B cell (primary cell): ENCODE results near the gene TCF3. TPM values are rescaled to one million over a fixed set of nuclear protein-coding genes. Genes with fewer than 3 reads are reported as not detected.

ENCODE experiments used
- ATAC-seq: fragments of 200-7000 bp; cut with Tn5 transposase; one replicate; pipeline ENCODE4 v1.10.0; 2021; ENCODE audit warnings: low read depth, mild to moderate bottlenecking, moderate number of reproducible peaks, moderate library complexity
- CTCF ChIA-PET: fragments of 350-600 bp; sonication (Branson Sonifier 250); formaldehyde crosslinking; loops from one replicate; lab custom pipeline; 2021; ENCODE audit warnings: antibody characterized with exemption, inconsistent platforms; lab: Charles Lee
- POLR2A ChIA-PET: fragments of 350-600 bp; sonication (Branson Sonifier 250); formaldehyde crosslinking; loops from one replicate; lab custom pipeline; 2021; ENCODE audit warnings: antibody characterized with exemption; lab: Charles Lee
- DNase-seq: peaks from one replicate; pipeline ENCODE4 v3.0.0; 2013
- H2AFZ ChIP-seq: 2 replicates; pipeline ENCODE4 v1.6.1; 2012; ENCODE audit warnings: mild to moderate bottlenecking, low read depth, low read length; ENCODE audit not compliant: insufficient read depth, poor library complexity, severe bottlenecking
- H3K27ac ChIP-seq, 2 donors: 1 replicate in 1 of 2; 2 replicates in 1 of 2; pipeline ENCODE4 v1.5.1; 2012 to 2013; ENCODE audit warnings: low read length in 2 of 2, mild to moderate bottlenecking in 2 of 2, moderate library complexity in 1 of 2
- H3K27me3 ChIP-seq, 4 experiments: fragments of 200-600 bp in 1 of 4; sonication (generic) in 1 of 4; replicated peaks in 1 of 4; 1 replicate in 2 of 4; 2 replicates in 2 of 4; pipeline versions ENCODE4 v1.6.1 to v1.7.0; 2013 to 2016; ENCODE audit warnings: low read length in 3 of 4, mild to moderate bottlenecking in 2 of 4, mixed read lengths in 1 of 4, moderate library complexity in 1 of 4; ENCODE audit not compliant: insufficient read depth in 4 of 4, control insufficient read depth in 3 of 4; ENCODE audit errors: control extremely low read depth in 1 of 4
- H3K36me3 ChIP-seq, 2 experiments: replicated peaks in 1 of 2; 1 replicate in 1 of 2; 2 replicates in 1 of 2; pipeline versions ENCODE4 v1.6.1 to v1.7.1; 2013; ENCODE audit warnings: low read length in 1 of 2; ENCODE audit not compliant: insufficient read depth in 2 of 2, control insufficient read depth in 1 of 2; ENCODE audit errors: control extremely low read depth in 1 of 2, extremely low read depth in 1 of 2
- H3K4me1 ChIP-seq, 2 donors: fragments of 200-600 bp in 1 of 2; sonication (generic) in 1 of 2; 1 replicate in 1 of 2; 2 replicates in 1 of 2; pipeline versions ENCODE4 v1.5.1 to v1.6.1; 2013 to 2017; ENCODE audit warnings: low read length in 2 of 2; ENCODE audit not compliant: control insufficient read depth in 2 of 2, insufficient read depth in 2 of 2
- H3K4me2 ChIP-seq: replicated peaks from 2 replicates; pipeline ENCODE3; 2012; ENCODE audit warnings: mild to moderate bottlenecking, low read depth, low read length; ENCODE audit not compliant: poor library complexity, severe bottlenecking
- H3K4me3 ChIP-seq, 5 experiments: fragments of 200-600 bp in 1 of 5; sonication (generic) in 1 of 5; 1 replicate in 3 of 5; 2 replicates in 2 of 5; pipeline versions ENCODE4 v1.5.1 to v1.7.0; 2011 to 2016; ENCODE audit warnings: low read length in 4 of 5, mild to moderate bottlenecking in 4 of 5, low read depth in 2 of 5, control low read depth in 1 of 5, moderate library complexity in 1 of 5; ENCODE audit not compliant: insufficient read depth in 1 of 5; ENCODE audit errors: control extremely low read depth in 1 of 5, extremely low read depth in 1 of 5
- H3K79me2 ChIP-seq: fragments of 200-600 bp; sonication (generic); one replicate; pipeline ENCODE4 v1.6.0; 2016; ENCODE audit warnings: low read length; ENCODE audit not compliant: control insufficient read depth, insufficient read depth
- H3K9ac ChIP-seq: fragments of 200-600 bp; sonication (generic); 2 replicates; pipeline ENCODE4 v1.6.1; 2017; ENCODE audit warnings: mild to moderate bottlenecking, low read length, moderate library complexity
- H3K9me3 ChIP-seq, 3 donors: one replicate each; pipeline versions ENCODE4 v1.6.1 to v1.7.1; 2013; ENCODE audit warnings: low read length in 2 of 3; ENCODE audit not compliant: control insufficient read depth in 2 of 3, insufficient read depth in 1 of 3; ENCODE audit errors: control extremely low read depth in 1 of 3
- H4K20me1 ChIP-seq: 2 replicates; pipeline ENCODE4 v1.6.0; 2012; ENCODE audit warnings: mild to moderate bottlenecking, low read length; ENCODE audit not compliant: insufficient read depth, control insufficient read depth, poor library complexity, severe bottlenecking
- H3K27ac Mint-ChIP-seq: one replicate; pipeline ENCODE4 v1.8.0; 2021; ENCODE audit warnings: mixed read lengths
- H3K27me3 Mint-ChIP-seq: one replicate; pipeline ENCODE4 v1.8.0; 2021; ENCODE audit warnings: mixed read lengths
- H3K4me1 Mint-ChIP-seq: one replicate; pipeline ENCODE4 v1.8.0; 2021; ENCODE audit warnings: mixed read lengths
- H3K4me3 Mint-ChIP-seq: one replicate; pipeline ENCODE4 v1.8.0; 2021; ENCODE audit warnings: mixed read lengths
- H3K9me3 Mint-ChIP-seq: one replicate; pipeline ENCODE4 v1.8.0; 2022; ENCODE audit warnings: mixed read lengths; ENCODE audit not compliant: insufficient read depth
- EZH2 ChIP-seq: IDR thresholded peaks from 2 replicates; pipeline ENCODE4 v1.6.1; 2012; ENCODE audit warnings: borderline replicate concordance, low read depth, mild to moderate bottlenecking, moderate library complexity, low read length; ENCODE audit not compliant: insufficient read depth, poor library complexity, severe bottlenecking
- WGBS: methylation state at CpG from one replicate; pipeline ENCODE4 v1.1.5; 2013; ENCODE audit warnings: missing lambda C conversion rate; ENCODE audit not compliant: insufficient coverage; 5-methylcytosine and 5-hydroxymethylcytosine counted together
- intact Hi-C: fragments of 100-400 bp; cut with micrococcal nuclease; formaldehyde crosslinking; loops from one replicate; pipeline ENCODE4 v1.10.0; 2022
- polyA plus RNA-seq: library from polyadenylated mRNA; depleted of rRNA; stranded (reverse); fragments of >200 nt; gene quantifications from 2 replicates; pipeline ENCODE4 v1.2.3, GENCODE V29; 2012
- total RNA-seq, 2 donors: library from RNA; stranded (reverse); fragments of 120-200 nt in 1 of 2; gene quantifications; 1 replicate in 1 of 2; 2 replicates in 1 of 2; pipeline versions ENCODE4 v1.2.3 to v1.2.4, GENCODE V29; 2013 to 2022
- TF ChIP-seq, protein P1 (sequence below): fragments of 200-600 bp; IDR thresholded peaks from one replicate; pipeline ENCODE4 v1.8.0; 2022; ENCODE audit warnings: antibody characterized with exemption, mild to moderate bottlenecking

TCF3 gene
- total and polyA plus RNA-seq, 2 donors (not counting 1 experiment from before 2014, with no cell fraction given): 278 to 588 TPM

GRCh38 chr19:1602091-1602707, 50.2 kb downstream of the TCF3 start:
- Histone ChIP-seq H3K9ac (no peak overlapping the region), H3K27ac (no peak overlapping the region), H3K4me2 (no peak overlapping the region), H4K20me1 (peaks cover 40% of the 10 kb centered on the region), H3K4me3 (no peak overlapping the region), H3K9me3 (no peaks in the 10 kb centered on the region), H2AFZ (no peak overlapping the region), H3K36me3 (peaks cover 6 to 16% of the 10 kb centered on the region in 2 experiments), H3K27me3 (no peaks in the 10 kb centered on the region), H3K79me2 (peaks cover 64% of the 10 kb centered on the region), H3K4me1 (peaks cover 15 to 21% of the 10 kb centered on the region in 2 donors)
- ATAC-seq: no peak
- intact Hi-C loops: no loop called here
- H3K9me3 Mint-ChIP-seq: no peaks in the 10 kb centered on the region
- ChIA-PET POLR2A (interaction anchor here (0.8 kb wide), 1 partner anchor 45 kb away, joined by 3 read pairs; no protein-coding TSS in a partner anchor), CTCF (interaction anchor here (1.0 kb wide), 1 partner anchor 70 kb away, joined by 3 read pairs; no protein-coding TSS in a partner anchor)
- no peaks in the 10 kb centered on the region for H3K27me3 Mint-ChIP-seq
- no peak for DNase-seq
- no peak overlapping the region for H3K27ac Mint-ChIP-seq
- 95% methylated on average over 11 of the region's 21 CpGs for WGBS
- H3K4me3 Mint-ChIP-seq: no peak overlapping the region
- TF ChIP-seq, protein P1, sequence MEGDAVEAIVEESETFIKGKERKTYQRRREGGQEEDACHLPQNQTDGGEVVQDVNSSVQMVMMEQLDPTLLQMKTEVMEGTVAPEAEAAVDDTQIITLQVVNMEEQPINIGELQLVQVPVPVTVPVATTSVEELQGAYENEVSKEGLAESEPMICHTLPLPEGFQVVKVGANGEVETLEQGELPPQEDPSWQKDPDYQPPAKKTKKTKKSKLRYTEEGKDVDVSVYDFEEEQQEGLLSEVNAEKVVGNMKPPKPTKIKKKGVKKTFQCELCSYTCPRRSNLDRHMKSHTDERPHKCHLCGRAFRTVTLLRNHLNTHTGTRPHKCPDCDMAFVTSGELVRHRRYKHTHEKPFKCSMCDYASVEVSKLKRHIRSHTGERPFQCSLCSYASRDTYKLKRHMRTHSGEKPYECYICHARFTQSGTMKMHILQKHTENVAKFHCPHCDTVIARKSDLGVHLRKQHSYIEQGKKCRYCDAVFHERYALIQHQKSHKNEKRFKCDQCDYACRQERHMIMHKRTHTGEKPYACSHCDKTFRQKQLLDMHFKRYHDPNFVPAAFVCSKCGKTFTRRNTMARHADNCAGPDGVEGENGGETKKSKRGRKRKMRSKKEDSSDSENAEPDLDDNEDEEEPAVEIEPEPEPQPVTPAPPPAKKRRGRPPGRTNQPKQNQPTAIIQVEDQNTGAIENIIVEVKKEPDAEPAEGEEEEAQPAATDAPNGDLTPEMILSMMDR: no peak
- no peak for TF ChIP-seq EZH2
- peaks cover 32% of the 10 kb centered on the region for H3K4me1 Mint-ChIP-seq

DNA sequence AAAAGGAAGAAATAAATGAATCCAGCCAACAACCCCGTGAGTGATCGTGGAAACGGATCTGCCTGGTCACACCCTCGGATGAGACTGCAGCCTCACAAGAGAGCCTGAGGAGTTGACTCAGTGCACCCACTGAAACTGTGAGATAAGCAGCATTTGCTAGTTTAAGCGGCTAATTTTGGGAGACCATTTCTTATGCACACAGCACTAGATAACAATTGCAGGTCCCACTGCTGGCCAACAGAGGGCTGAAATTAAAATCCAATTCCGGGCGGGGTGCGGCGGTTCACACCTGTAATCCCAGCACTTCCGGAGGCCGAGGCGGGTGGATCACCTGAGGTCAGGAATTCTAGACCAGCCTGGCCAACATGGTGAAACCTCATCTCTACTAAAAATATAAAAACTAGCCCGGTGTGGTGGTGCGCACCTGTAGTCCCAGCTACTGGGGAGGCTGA, 50.8 kb downstream of the TCF3 start:
- H2AFZ ChIP-seq: no peak overlapping the region
- 93% methylated on average over 14 of the region's 14 CpGs for WGBS
- H3K9ac ChIP-seq: no peak overlapping the region
- H3K4me3 ChIP-seq: no peak overlapping the region
- Mint-ChIP-seq H3K27ac (no peak overlapping the region), H3K27me3 (no peaks in the 10 kb centered on the region), H3K9me3 (no peaks in the 10 kb centered on the region), H3K4me1 (peaks cover 29% of the 10 kb centered on the region), H3K4me3 (no peak overlapping the region)
- peaks cover 40% of the 10 kb centered on the region for H4K20me1 ChIP-seq
- peaks cover 6 to 18% of the 10 kb centered on the region in 2 experiments for H3K36me3 ChIP-seq
- H3K27ac ChIP-seq: no peak overlapping the region
- CTCF ChIA-PET: interaction anchor here (1.0 kb wide), 1 partner anchor 71 kb away, joined by 3 read pairs; no protein-coding TSS in a partner anchor
- no peaks in the 10 kb centered on the region for H3K9me3 ChIP-seq
- peaks cover 64% of the 10 kb centered on the region for H3K79me2 ChIP-seq
- DNase-seq (no peak), ATAC-seq (no peak)
- TF ChIP-seq, protein P1: no peak
- TF ChIP-seq EZH2: no peak
- intact Hi-C loops: no loop called here
- H3K4me1 ChIP-seq: peaks cover 15 to 27% of the 10 kb centered on the region in 2 donors
- POLR2A ChIA-PET: interaction anchor here (0.7 to 0.8 kb wide), 2 partner anchors 45 to 52 kb away, joined by 3 to 7 read pairs; no protein-coding TSS in a partner anchor
- H3K27me3 ChIP-seq: no peaks in the 10 kb centered on the region
- no peak overlapping the region for H3K4me2 ChIP-seq
